ENCODE results near the gene FAM78B.

FAM78B gene

GRCh38 chr1:166116026-166116425, 50.8 kb downstream of the FAM78B start:
- DNase-seq = no peak

- no peak for DNase-seq
Measured at GRCh38 chr1:166114419-166114818, 52.4 kb downstream of the FAM78B start.

- DNase-seq = no peak
Measured at GRCh38 chr1:166113630-166114029, 53.2 kb downstream of the FAM78B start.

- no peak for DNase-seq
Measured at GRCh38 chr1:166113031-166113430, 53.8 kb downstream of the FAM78B start.

GRCh38 chr1:166112425-166112824, 54.4 kb downstream of the FAM78B start:
- no peak for DNase-seq

- no peak for DNase-seq
Measured at GRCh38 chr1:166111430-166111829, 55.4 kb downstream of the FAM78B start.

- no peak for DNase-seq
Measured at GRCh38 chr1:166090244-166090643, 76.6 kb downstream of the FAM78B start.

- DNase-seq = no peak
Measured at GRCh38 chr1:166089804-166090203, 77.0 kb downstream of the FAM78B start.

- no peak for DNase-seq
Measured at GRCh38 chr1:166088572-166088955, 78.2 kb downstream of the FAM78B start.

- no peak for DNase-seq
Measured at GRCh38 chr1:166087734-166088571, 78.8 kb downstream of the FAM78B start.

- DNase-seq = no peak
Measured at GRCh38 chr1:166086113-166086883, 80.5 kb downstream of the FAM78B start.

- no peak for DNase-seq
Measured at GRCh38 chr1:166084613-166085012, 82.2 kb downstream of the FAM78B start.

GRCh38 chr1:166083887-166084286, 82.9 kb downstream of the FAM78B start:
- no peak for DNase-seq

GRCh38 chr1:166082601-166083000, 84.2 kb downstream of the FAM78B start:
- DNase-seq = no peak

- DNase-seq = no peak
Measured at GRCh38 chr1:166080967-166081870, 85.6 kb downstream of the FAM78B start.

GRCh38 chr1:166080277-166080966, 86.4 kb downstream of the FAM78B start:
- DNase-seq = no peak

GRCh38 chr1:166079276-166079675, 87.5 kb downstream of the FAM78B start:
- no peak for DNase-seq

- no peak for DNase-seq
Measured at GRCh38 chr1:166073489-166073888, 93.3 kb downstream of the FAM78B start.

- no peak for DNase-seq
Measured at GRCh38 chr1:166069390-166069789, 97.4 kb downstream of the FAM78B start.

GRCh38 chr1:166066107-166066506, 100.7 kb downstream of the FAM78B start:
- DNase-seq = no peak

GRCh38 chr1:166064951-166065350, 101.8 kb downstream of the FAM78B start:
- no peak for DNase-seq

GRCh38 chr1:166064313-166064926, 102.4 kb downstream of the FAM78B start:
- no peak for DNase-seq
